Lung (tissue), 12 donors: ENCODE results near the gene PHLDA1. TPM values are rescaled to one million over a fixed set of nuclear protein-coding genes. Genes with fewer than 3 reads are reported as not detected.

Experiments used
- ATAC-seq: fragments of 200-7000 bp; cut with Tn5 transposase; one replicate; pipeline ENCODE4 v1.9.1; 2020; ENCODE audit warnings: moderate number of reproducible peaks; ENCODE audit not compliant: insufficient read depth, low FRiP score
- DNase-seq, 3 donors: peaks; one replicate each; pipeline ENCODE4 v3.0.0-alpha.2; 2013 to 2017
- H3K27ac ChIP-seq, 2 donors: one replicate each; pipeline ENCODE4 v1.5.1; 2013; ENCODE audit warnings: mild to moderate bottlenecking in 2 of 2, moderate library complexity in 2 of 2, control low read depth in 1 of 2, inconsistent platforms in 1 of 2, low read depth in 1 of 2, low read length in 1 of 2
- H3K27me3 ChIP-seq, 3 donors: one replicate each; pipeline ENCODE4 v1.5.1; 2013; ENCODE audit warnings: low read length in 2 of 3; ENCODE audit not compliant: control insufficient read depth in 3 of 3, insufficient read depth in 3 of 3
- H3K36me3 ChIP-seq, 4 donors: one replicate each; pipeline ENCODE4 v1.5.1; 2013; ENCODE audit warnings: low read length in 4 of 4, mild to moderate bottlenecking in 1 of 4, moderate library complexity in 1 of 4; ENCODE audit not compliant: control insufficient read depth in 4 of 4, insufficient read depth in 4 of 4
- H3K4me1 ChIP-seq, 5 donors: one replicate each; pipeline ENCODE4 v1.5.1; 2013; ENCODE audit warnings: low read length in 5 of 5, mild to moderate bottlenecking in 2 of 5, moderate library complexity in 1 of 5; ENCODE audit not compliant: control insufficient read depth in 5 of 5, insufficient read depth in 5 of 5
- H3K4me3 ChIP-seq: one replicate; pipeline ENCODE4 v1.5.1; 2013; ENCODE audit warnings: mild to moderate bottlenecking, control low read depth, moderate library complexity
- H3K9ac ChIP-seq, 2 donors: one replicate each; pipeline ENCODE4 v1.5.1; 2013; ENCODE audit warnings: low read length in 2 of 2, control low read depth in 1 of 2; ENCODE audit not compliant: insufficient read depth in 1 of 2
- H3K9me3 ChIP-seq, 4 donors: one replicate each; pipeline ENCODE4 v1.5.1; 2013; ENCODE audit warnings: low read length in 3 of 4, mild to moderate bottlenecking in 1 of 4, moderate library complexity in 1 of 4; ENCODE audit not compliant: control insufficient read depth in 4 of 4, insufficient read depth in 3 of 4
- WGBS, 2 donors: extraction: QIAGEN DNeasy Blood & Tissue Kit; methylation state at CpG; one replicate each; pipeline ENCODE4 v1.1.7; 2013; 5-methylcytosine and 5-hydroxymethylcytosine counted together
- polyA plus RNA-seq, 2 donors: library from polyadenylated mRNA; stranded (reverse); fragments of 200-250 nt; gene quantifications; one replicate each; pipeline ENCODE4 v1.2.1, GENCODE V29; 2013
- total RNA-seq, 2 donors: library from RNA; depleted of rRNA in 1 of 2; stranded (reverse); fragments of >200 nt in 1 of 2; gene quantifications; one replicate each; pipeline ENCODE4 v1.2.1, GENCODE V29; 2014 to 2021
- TF ChIP-seq, protein P1 (sequence below): IDR thresholded peaks from 2 replicates; pipeline ENCODE4 v1.5.1; 2012; ENCODE audit warnings: mild to moderate bottlenecking; ENCODE audit errors: control extremely low read depth, extremely low read depth
- donor health status: control.
- donor health status: control.
- donor health status: Bipolar disorder and iron deficiency.
- donor health status: healthy.
- donor health status: DM: yes; HTN: yes; CAD: no.

The PHLDA1 gene
- total and polyA plus RNA-seq, 4 donors: 6.5 to 22.1 (median 17.2) TPM

DNA sequence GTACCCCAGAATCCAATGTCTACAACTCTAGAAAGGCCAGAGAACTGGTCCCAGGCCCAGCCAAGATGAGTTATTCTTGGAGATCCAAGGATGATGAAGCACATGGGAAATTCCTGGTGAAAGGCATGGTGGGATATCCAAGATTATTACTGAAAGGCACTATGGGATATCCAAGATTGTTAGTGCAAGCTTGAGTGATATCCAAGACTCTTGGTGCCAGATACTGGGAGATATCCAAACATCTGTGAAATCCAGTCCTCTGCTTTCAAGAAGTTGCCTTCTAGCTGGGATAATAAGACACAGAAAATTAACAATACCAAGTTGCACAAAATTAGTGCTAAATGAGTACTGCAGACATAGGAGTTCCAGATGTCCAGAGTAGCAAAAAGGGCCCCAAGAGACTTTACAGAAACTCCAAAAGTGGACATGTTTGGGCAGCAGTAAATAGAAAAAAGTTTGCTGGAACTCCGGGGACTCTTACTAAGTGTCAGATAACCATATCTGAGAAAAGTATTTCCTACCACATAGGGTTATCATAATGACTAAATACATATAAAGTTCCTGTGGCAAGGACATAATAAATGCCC, 34.6 kb downstream of the PHLDA1 start:
- Histone ChIP-seq H3K9me3 (no peaks in the 10 kb centered on the region), H3K27me3 (no peaks in the 10 kb centered on the region), H3K4me1 (peaks cover 0 to 12% (median 0%) of the 10 kb centered on the region in 5 donors), H3K36me3 (no peaks in the 10 kb centered on the region), H3K4me3 (no peak overlapping the region), H3K27ac (no peak overlapping the region), H3K9ac (no peak overlapping the region)
- WGBS, 2 donors: 42 to 52% methylated on average over 1 of the region's 1 CpG
- no peak for ATAC-seq
- DNase-seq: no peak
- TF ChIP-seq, protein P1, sequence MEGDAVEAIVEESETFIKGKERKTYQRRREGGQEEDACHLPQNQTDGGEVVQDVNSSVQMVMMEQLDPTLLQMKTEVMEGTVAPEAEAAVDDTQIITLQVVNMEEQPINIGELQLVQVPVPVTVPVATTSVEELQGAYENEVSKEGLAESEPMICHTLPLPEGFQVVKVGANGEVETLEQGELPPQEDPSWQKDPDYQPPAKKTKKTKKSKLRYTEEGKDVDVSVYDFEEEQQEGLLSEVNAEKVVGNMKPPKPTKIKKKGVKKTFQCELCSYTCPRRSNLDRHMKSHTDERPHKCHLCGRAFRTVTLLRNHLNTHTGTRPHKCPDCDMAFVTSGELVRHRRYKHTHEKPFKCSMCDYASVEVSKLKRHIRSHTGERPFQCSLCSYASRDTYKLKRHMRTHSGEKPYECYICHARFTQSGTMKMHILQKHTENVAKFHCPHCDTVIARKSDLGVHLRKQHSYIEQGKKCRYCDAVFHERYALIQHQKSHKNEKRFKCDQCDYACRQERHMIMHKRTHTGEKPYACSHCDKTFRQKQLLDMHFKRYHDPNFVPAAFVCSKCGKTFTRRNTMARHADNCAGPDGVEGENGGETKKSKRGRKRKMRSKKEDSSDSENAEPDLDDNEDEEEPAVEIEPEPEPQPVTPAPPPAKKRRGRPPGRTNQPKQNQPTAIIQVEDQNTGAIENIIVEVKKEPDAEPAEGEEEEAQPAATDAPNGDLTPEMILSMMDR: no peak

DNA sequence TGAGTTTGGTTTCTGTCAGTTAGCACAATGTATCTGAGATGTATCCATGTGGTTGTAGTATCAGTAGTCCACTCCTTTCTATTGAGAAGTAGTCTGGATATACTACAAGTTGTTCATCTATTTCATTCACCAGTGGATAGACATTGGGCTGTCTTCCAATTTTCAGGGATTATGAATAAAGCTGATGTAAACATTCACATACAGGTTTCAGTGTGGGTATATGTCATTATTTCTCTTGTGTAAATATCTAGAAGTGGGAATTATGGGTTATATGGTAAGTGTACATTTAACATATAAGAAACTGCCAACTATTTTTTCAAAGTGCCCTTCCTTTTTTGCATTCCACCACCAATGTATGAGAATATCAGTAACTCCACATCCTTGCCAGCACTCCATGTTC, 35.9 kb downstream of the PHLDA1 start:
- no peaks in the 10 kb centered on the region for H3K27me3 ChIP-seq
- no peak overlapping the region for H3K4me3 ChIP-seq
- H3K27ac ChIP-seq: no peak overlapping the region
- no peak overlapping the region for H3K9ac ChIP-seq
- TF ChIP-seq, protein P1: no peak
- H3K36me3 ChIP-seq: no peaks in the 10 kb centered on the region
- H3K4me1 ChIP-seq: peaks cover 0 to 12% (median 0%) of the 10 kb centered on the region in 5 donors
- DNase-seq (no peak), ATAC-seq (no peak)
- no peaks in the 10 kb centered on the region for H3K9me3 ChIP-seq

DNA sequence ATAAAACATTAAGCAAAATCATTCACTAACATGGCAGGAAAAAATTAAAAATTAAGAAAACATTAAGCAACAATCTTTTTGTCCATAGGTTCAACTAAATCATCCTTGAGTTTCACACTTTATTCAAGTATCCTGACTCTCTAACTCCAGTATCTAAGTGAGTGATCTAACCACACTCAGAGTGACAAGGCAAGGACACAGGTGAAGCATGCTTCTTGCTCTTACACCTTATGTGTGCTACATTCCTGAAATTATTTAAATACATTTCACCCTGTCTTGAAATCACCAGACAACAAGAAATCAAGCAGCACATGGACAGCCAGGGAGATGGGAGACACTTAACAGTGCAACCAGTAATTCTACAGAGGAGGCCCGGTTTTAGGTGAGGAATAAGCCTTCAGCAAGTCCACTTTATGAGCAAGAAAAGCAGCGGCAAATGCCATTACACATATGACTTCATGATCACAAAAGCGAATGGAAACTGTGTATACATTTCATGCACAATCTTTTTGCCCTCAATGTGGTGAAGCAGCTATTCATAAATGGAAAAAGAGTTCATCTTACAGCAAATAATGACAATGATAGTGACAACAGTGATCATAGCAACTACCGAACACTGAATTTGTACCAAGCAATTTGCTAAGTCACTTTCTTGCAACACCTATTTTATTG, 37.4 kb downstream of the PHLDA1 start:
- Histone ChIP-seq H3K4me3 (no peak overlapping the region), H3K9me3 (no peaks in the 10 kb centered on the region), H3K9ac (no peak overlapping the region), H3K36me3 (no peaks in the 10 kb centered on the region), H3K4me1 (peaks cover 0 to 12% (median 0%) of the 10 kb centered on the region in 5 donors), H3K27ac (no peak overlapping the region), H3K27me3 (no peaks in the 10 kb centered on the region)
- TF ChIP-seq, protein P1: no peak
- no peak for ATAC-seq
- WGBS, 2 donors: 84 to 92% methylated on average over 4 of the region's 4 CpGs
- DNase-seq: no peak
